ENCODE results near the gene PLXNA4.

The PLXNA4 gene

DNA sequence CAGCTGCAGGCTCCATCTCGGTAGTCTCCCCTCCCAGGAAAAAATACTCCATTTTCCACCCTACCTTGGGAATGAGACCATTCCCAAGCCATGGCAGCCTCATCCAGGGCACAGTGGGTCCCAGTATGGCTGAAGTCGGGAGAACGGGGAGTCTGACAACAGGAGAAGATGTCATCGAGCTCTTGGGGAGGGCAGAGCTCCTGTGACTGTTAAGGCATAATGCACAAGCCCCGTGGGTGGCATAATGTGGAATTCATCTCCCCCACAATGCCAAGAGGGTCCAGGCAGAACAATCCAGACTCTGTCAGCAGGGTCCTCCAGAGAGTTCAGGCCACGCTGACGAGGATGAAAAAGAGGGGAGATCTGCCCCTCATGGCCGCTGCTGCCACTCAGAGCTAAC, 279.4 kb downstream of the PLXNA4 start:
- no peak for DNase-seq

DNA sequence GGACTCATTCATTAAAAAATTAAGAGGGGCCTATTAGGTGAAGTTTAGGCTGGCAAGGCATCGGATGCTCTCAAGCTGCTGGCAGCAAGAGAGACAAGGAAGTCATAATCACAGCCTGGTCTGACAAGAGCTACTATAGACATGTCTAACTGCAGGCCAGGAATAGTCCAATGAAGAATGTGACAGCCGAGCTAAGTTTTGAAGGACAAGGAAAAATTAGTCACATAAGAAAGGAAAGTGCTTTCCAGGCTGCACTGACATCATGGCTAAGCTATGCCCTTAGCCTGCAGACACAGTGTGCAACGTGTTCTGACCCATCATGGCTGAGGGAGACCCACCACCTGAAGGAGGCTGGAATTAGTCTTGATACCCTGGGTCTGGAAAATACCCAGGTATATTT, 281.1 kb downstream of the PLXNA4 start:
- DNase-seq: no peak

DNA sequence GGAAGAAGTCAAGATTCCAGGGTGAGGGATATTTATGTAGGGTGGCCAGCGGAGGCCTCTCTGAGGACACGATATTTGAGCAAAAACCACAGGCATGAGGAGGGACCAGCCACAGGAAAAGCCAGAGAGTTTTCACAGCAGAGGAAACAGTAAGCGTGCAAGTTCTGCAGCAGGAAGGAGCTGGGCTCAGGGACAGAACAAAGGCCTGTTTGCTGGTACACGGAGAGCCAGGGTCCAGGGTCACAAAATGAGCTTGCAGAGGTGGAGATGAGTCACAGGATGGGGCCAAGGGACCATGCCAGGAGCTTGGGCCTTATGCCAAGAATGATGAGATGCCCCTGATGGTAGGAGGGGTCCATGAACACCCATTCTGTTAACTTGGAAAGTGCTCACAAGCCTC, 283.5 kb downstream of the PLXNA4 start:
- no peak for DNase-seq

GRCh38 chr7:132291481-132291880, 284.8 kb downstream of the PLXNA4 start:
- DNase-seq: no peak

GRCh38 chr7:132290021-132290420, 286.2 kb downstream of the PLXNA4 start:
- no peak for DNase-seq

DNA sequence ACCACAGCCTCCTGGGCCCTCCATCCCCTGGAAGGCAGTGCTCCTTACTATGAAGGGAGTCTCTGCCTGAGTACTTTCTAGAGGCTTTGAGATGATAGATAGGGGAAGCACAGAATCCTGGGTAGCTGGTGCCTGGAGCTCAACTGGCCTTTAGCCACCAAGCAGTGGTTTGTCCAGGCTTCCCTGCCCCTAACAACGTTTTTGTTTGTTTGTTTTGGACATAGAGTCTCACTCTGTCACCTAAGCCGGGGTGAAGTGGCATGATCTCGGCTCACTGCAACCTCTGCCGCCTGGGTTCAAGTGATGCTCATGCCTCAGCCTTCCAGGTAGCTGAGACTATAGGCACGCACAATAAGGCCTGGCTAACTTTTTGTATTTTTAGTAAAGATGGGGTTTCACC, 289.4 kb downstream of the PLXNA4 start:
- DNase-seq: no peak

- DNase-seq: no peak
Measured at GRCh38 chr7:132280335-132280734, 295.9 kb downstream of the PLXNA4 start.

DNA sequence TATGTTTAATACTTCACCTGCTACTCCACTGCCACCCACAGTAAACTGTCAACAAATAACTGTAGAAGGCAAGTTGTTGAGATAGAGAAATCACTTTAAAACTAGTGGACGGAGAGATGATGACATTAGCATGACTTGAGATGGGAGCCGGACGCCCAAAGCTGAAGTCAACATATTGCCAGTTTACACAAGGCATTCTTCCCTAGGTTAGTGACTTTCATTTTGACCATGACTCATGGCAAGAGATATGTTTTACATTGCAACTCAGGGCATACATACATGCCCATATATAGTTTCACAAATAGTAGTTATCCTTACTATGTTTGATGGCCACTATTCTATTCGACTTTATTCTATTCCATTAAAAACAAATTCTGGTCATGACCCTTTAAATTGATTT, 296.6 kb downstream of the PLXNA4 start:
- DNase-seq: no peak

GRCh38 chr7:132276976-132277725, 299.1 kb downstream of the PLXNA4 start:
- no peak for DNase-seq

- DNase-seq: no peak
Measured at GRCh38 chr7:132276234-132276630, 300.0 kb downstream of the PLXNA4 start.

DNA sequence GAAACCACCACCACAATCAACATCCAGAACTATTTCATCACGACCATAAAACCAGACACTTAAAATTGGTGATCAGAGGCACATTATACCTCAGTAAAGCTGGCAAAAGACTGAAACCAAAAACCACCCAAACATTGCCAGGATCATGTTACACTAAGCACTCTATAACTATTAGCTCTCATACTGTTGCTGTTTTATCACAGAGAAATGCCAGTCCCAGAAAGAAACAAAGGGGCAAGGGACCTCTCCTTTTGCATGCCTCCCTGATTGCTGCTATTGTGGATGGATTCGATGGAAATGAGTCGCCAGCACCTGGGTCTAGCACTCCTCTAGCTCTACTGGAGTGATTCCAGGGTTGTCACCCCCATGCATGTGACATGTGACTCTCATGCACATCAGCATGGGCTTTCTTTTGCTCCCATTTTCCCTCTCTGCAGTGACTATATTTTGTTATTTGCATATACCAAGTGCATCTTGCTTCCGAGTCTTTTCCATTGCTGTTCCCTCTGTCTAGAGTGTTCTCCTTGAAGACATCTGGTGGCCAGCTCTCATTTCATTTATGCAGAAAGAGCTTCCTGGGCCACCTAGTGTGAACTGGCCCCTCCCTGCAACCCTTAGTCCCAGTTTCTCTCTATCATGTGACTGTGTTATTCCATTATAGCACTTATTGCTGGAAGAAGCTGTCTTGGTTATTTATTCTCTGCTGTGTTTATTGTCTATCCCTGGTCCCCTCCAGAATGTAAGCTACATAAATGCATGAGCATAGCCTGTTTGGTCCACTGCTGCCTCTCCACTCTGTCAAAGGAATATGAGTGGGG, 300.6 kb downstream of the PLXNA4 start:
- no peak for DNase-seq

DNA sequence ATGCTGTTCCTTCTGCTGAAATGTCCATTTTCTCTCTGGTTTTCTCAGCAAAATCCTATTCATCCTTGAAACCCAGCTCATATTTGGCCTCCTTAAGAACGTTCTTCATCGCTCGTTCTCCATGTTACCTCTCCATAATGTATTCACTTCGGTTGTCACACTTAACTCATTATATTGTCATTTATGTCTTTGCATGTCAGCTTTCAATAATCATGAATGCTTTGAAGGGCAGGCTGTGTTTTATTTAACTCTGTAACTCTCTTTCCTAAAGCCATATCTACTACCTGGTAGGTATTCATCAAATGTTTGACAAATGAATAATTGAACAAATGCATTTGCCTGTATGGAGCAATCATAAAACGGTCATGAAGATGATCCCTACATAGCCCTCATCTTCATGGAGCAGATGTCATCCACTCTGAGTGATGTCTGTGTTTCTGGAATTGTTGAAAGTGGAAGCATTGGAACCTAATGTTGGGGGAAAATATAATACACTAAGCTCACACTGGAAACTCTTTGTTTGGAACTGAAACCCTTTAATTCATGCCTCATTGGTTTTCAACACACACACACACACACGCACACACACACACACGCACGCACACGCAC, 303.4 kb downstream of the PLXNA4 start:
- no peak for DNase-seq

GRCh38 chr7:132270517-132270916, 305.8 kb downstream of the PLXNA4 start:
- no peak for DNase-seq

GRCh38 chr7:132269718-132270117, 306.6 kb downstream of the PLXNA4 start:
- DNase-seq: no peak

- DNase-seq: no peak
Measured at GRCh38 chr7:132263151-132263550, 313.1 kb downstream of the PLXNA4 start.

- DNase-seq: no peak
Measured at GRCh38 chr7:132262160-132262470, 314.2 kb downstream of the PLXNA4 start.

DNA sequence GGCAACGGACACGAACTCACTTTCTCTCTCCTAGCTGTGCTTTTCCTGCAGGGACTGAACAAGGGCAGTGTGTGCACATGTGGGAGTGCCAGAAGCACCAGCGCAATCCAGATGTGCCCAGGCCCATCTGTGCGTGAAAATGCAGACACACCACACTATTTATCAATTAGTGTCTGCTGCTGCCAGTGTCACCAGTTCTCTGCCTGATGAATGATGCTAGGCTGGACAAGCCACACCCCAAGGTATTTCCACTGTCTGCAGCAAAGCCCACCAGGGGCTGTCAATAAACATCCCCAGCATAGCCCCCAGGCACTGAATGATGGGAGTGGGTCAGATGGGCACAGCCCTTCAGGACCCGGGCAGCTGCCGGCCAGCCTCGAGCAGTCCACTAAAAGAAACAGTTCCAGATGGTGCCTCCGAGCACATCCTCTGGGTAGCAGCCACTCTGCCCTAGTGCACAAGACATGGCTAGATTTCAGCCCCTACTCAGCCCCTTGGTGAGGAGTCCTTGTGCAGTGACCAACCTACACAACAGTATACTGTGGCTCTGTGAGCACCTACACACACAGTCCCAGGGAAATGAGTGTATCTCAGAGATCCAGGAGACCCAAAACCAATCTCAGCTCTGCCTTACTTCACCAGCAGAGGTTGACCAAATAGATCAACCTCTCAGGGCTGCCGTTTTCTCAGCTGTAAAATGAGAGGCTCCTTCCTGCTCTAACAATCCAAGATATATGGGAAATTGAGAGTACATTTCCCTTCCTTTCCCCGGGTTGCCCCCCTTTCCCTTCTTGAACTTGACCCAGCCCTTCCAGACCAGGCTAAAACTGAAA, 314.7 kb downstream of the PLXNA4 start:
- DNase-seq: no peak

- no peak for DNase-seq
Measured at GRCh38 chr7:132258231-132258630, 318.0 kb downstream of the PLXNA4 start.

DNA sequence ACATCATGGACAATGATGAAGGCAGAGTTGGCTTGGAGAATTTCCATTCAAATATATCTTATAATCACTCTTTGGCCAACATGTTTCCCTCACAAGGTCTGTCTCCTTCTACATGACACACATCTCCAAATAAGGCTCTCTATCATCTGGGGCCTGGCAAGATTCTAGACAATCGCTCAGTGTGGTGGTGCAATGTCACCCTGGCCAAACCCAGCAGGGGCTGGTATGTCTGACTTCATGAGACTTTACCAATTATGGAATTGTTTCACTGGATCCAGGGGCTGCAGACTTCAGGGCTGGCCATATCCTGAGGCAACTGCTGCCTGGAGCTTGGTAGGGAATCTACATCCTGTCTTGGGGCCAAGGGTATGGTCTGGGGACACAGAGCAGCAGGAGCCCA, 319.0 kb downstream of the PLXNA4 start:
- DNase-seq: no peak

DNA sequence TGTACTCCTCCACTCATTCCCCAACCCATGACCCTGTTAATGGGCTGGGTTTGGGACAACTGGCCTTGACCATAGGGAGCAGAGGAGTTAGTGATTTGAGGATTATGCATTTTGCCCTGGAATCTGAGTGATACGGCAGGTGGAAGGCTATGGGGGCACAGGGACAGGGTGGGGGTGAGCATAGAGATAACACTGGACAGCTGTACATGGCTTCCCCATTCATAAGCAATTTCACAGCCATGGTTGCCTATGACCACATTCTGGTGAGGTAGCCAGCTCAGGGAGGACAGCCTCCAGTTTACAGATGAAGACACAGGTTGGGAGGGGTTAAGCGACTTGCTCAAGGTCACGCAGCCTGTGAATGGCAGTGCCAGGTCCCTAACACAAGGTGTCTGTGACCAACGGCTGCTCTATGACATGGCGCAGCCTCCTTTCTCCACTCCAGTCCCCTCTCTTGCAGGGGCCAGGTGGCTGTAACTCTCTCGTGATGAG, 319.5 kb downstream of the PLXNA4 start:
- no peak for DNase-seq

- DNase-seq: no peak
Measured at GRCh38 chr7:132255898-132256297, 320.4 kb downstream of the PLXNA4 start.

DNA sequence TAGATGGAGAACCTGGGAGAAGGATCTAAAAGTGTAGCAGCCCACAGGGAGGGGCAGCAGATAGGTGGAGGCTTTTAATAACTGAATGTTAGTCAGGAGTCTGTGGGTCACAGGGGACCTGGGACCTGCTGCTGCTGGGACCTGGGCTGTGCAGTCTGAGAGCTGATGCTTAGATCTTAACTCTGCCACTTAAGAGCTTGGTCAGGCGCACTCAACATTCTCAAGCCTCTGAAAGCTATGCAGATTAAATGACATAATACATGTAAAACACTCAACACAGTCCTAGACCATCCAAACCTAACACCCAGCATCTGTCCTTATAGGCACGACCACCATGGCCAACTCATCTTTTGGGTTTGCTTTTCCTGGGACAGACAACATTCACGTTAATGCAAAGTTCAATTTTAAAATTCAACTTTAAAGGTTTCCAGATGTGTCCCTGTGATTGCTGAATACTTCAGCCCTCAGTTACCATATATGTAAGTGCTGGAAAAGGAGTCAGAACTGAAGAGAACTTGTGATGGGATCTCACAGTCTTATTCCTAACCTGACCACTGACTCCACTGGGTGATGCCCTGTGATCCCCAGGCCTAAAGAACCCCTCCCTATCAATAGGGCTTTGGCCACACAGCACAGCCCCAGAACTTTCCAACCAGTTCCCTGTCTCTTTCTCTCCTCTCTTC, 321.0 kb downstream of the PLXNA4 start:
- no peak for DNase-seq

Measured in bone marrow (tissue), 2 donors.